PC-9 (cell line): ENCODE results near the gene GBP2. TPM values are rescaled to one million over a fixed set of nuclear protein-coding genes. Genes with fewer than 3 reads are reported as not detected.

ENCODE experiments used
- BruUV-seq: library from RNA; stranded (reverse); fragments of 400-500 nt; replicated peaks from 2 replicates; lab custom pipeline; 2021; lab: Mats Ljungman, UMichigan
- CTCF ChIA-PET: fragments of 300-600 bp; sonication (Branson Sonifier 250); formaldehyde crosslinking; loops from one replicate; lab custom pipeline; 2022; ENCODE audit warnings: antibody characterized with exemption; lab: Charles Lee
- POLR2A ChIA-PET: fragments of 300-600 bp; sonication (Branson Sonifier 250); formaldehyde crosslinking; loops from one replicate; lab custom pipeline; 2022; ENCODE audit warnings: antibody characterized with exemption; ENCODE audit not compliant: unreplicated experiment; lab: Charles Lee
- DNase-seq, 2 experiments: peaks; one replicate each; pipeline versions ENCODE4 v3.0.0 to v3.0.0-alpha.2; 2015 to 2022; ENCODE audit warnings: mixed read lengths in 1 of 2
- H2AFZ ChIP-seq: fragments of 200-600 bp; sonication (generic); 2 replicates; pipeline ENCODE4 v1.8.1; 2017; ENCODE audit warnings: antibody characterized with exemption
- H3F3A ChIP-seq: fragments of 200-600 bp; sonication (generic); 2 replicates; pipeline ENCODE4 v1.8.1; 2017; ENCODE audit warnings: antibody characterized with exemption, mild to moderate bottlenecking, low read depth; ENCODE audit not compliant: insufficient read depth
- H3K27ac ChIP-seq: fragments of 200-600 bp; sonication (generic); 2 replicates; pipeline ENCODE4 v1.6.1; 2016; ENCODE audit warnings: mixed run types
- H3K27me3 ChIP-seq: fragments of 200-600 bp; sonication (generic); 2 replicates; pipeline ENCODE4 v1.6.1; 2016; ENCODE audit warnings: low read depth, mixed run types; ENCODE audit not compliant: insufficient read depth
- H3K36me3 ChIP-seq: fragments of 200-600 bp; sonication (generic); 2 replicates; pipeline ENCODE4 v1.6.1; 2016; ENCODE audit warnings: low read depth, mixed run types
- H3K4me1 ChIP-seq: fragments of 200-600 bp; sonication (generic); replicated peaks from 2 replicates; pipeline ENCODE4 v1.6.1; 2016; ENCODE audit warnings: mixed run types; ENCODE audit not compliant: insufficient read depth
- H3K4me2 ChIP-seq: fragments of 200-600 bp; sonication (generic); 2 replicates; pipeline ENCODE4 v1.6.1; 2017; ENCODE audit warnings: mixed run types
- H3K4me3 ChIP-seq: fragments of 200-600 bp; sonication (generic); 2 replicates; pipeline ENCODE4 v1.6.1; 2016; ENCODE audit warnings: mixed run types
- H3K79me2 ChIP-seq: fragments of 200-600 bp; sonication (generic); 2 replicates; pipeline ENCODE4 v1.6.1; 2017; ENCODE audit warnings: low read depth, mixed run types
- H3K9me2 ChIP-seq: fragments of 200-600 bp; sonication (generic); 2 replicates; pipeline ENCODE4 v1.8.1; 2017; ENCODE audit warnings: mild to moderate bottlenecking; ENCODE audit not compliant: insufficient read depth
- H3K9me3 ChIP-seq: fragments of 200-600 bp; sonication (generic); 2 replicates; pipeline ENCODE4 v1.8.1; 2016; ENCODE audit warnings: low read depth; ENCODE audit not compliant: insufficient read depth
- H4K20me1 ChIP-seq: fragments of 200-600 bp; sonication (generic); 2 replicates; pipeline ENCODE4 v1.8.1; 2017; ENCODE audit not compliant: insufficient read depth
- EZH2 ChIP-seq: fragments of 200-600 bp; sonication (generic); IDR thresholded peaks from 2 replicates; pipeline ENCODE4 v1.8.0; 2017; ENCODE audit warnings: antibody characterized with exemption, low read depth
- intact Hi-C: fragments of 100-400 bp; cut with micrococcal nuclease; formaldehyde crosslinking; loops from one replicate; pipeline ENCODE4 v1.10.0; 2022; ENCODE audit not compliant: unreplicated experiment
- total RNA-seq: library from RNA; stranded (reverse); gene quantifications from 2 replicates; pipeline ENCODE4 v1.2.3, GENCODE V29; 2021
- TF ChIP-seq, protein P1 (sequence below): fragments of 200-600 bp; sonication (generic); conservative IDR thresholded peaks from 2 replicates; pipeline ENCODE4 v1.6.1; 2017; ENCODE audit warnings: mixed run types, antibody characterized with exemption, mild to moderate bottlenecking, moderate library complexity

Gene GBP2
- total RNA-seq, 1 experiment from 2014 or later, result 7.0 TPM

DNA sequence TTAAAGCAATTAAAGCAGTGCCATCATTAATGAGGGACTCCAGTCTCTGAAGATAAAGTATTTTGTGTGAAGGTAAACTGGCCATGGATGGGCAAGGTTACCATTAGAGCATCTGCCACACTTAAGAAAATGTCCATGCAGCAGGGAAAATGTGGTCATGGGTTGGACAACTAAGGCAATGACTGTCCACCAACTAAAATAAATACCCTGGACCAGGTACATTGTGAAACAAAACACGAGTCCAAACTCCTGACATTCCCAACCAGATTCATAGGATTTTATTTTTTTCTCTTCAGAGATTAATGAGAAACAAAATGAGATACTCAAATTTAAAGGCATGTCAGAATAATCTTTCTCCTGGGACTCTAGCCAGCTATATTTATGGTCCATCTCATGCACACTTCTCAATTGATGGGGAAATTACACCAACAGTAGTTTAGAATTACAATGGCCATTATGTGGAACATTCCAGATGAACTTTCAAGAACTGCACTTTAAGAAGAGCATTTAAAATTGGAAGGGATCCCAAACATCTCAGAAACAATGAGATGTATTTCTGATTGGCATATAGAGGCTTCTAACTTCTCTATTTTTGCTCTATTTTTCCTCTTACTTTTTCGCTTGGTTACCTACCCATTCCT lies 41.8 kb upstream of the GBP2 start:
- no peaks in the 10 kb centered on the region for H4K20me1 ChIP-seq
- POLR2A ChIA-PET, result no interaction called here
- H3K4me1 ChIP-seq, result no peaks in the 10 kb centered on the region
- no peak overlapping the region for H2AFZ ChIP-seq
- no peaks in the 10 kb centered on the region for H3K79me2 ChIP-seq
- BruUV-seq, result no TSS peak
- H3K4me3 ChIP-seq, result no peak overlapping the region
- TF ChIP-seq, protein P1, sequence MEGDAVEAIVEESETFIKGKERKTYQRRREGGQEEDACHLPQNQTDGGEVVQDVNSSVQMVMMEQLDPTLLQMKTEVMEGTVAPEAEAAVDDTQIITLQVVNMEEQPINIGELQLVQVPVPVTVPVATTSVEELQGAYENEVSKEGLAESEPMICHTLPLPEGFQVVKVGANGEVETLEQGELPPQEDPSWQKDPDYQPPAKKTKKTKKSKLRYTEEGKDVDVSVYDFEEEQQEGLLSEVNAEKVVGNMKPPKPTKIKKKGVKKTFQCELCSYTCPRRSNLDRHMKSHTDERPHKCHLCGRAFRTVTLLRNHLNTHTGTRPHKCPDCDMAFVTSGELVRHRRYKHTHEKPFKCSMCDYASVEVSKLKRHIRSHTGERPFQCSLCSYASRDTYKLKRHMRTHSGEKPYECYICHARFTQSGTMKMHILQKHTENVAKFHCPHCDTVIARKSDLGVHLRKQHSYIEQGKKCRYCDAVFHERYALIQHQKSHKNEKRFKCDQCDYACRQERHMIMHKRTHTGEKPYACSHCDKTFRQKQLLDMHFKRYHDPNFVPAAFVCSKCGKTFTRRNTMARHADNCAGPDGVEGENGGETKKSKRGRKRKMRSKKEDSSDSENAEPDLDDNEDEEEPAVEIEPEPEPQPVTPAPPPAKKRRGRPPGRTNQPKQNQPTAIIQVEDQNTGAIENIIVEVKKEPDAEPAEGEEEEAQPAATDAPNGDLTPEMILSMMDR, result no peak
- TF ChIP-seq EZH2, result no peak
- no peaks in the 10 kb centered on the region for H3K9me3 ChIP-seq
- H3K27ac ChIP-seq, result no peak overlapping the region
- no peaks in the 10 kb centered on the region for H3K36me3 ChIP-seq
- H3K4me2 ChIP-seq, result no peak overlapping the region
- 0 out of 2 replicates have a peak, but pooled peaks cover 6% of the 10 kb centered on the region for H3K9me2 ChIP-seq
- H3F3A ChIP-seq, result no peaks in the 10 kb centered on the region
- CTCF ChIA-PET, result no interaction called here
- DNase-seq, result no peak
- intact Hi-C loops, result no loop called here
- H3K27me3 ChIP-seq, result no peaks in the 10 kb centered on the region

DNA sequence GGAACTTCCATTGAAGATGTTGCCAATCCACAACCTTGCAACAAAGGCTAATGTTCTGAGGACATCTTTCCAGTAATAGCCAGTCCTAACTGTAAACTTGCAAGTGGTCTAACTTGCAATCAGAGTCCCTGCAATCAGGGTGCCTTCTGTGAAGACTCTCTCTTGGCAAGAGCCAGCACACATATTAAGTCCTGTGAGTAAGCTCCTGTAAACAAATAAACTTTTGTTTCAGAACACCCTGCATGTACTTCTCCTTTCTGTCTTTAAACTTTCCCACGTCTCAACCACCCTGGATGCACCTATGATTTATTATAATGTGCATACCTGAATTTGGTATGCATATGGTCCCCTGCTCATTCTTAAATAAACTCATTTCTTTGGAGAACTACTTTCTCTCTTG lies 40.8 kb upstream of the GBP2 start:
- H3K4me3 ChIP-seq, result no peak overlapping the region
- H3K27me3 ChIP-seq, result no peaks in the 10 kb centered on the region
- DNase-seq, result no peak
- POLR2A ChIA-PET, result no interaction called here
- intact Hi-C loops, result no loop called here
- H3K4me2 ChIP-seq, result no peak overlapping the region
- no peaks in the 10 kb centered on the region for H3K36me3 ChIP-seq
- no peak overlapping the region for H2AFZ ChIP-seq
- no peaks in the 10 kb centered on the region for H3K9me2 ChIP-seq
- CTCF ChIA-PET, result no interaction called here
- no peaks in the 10 kb centered on the region for H3K79me2 ChIP-seq
- no peak overlapping the region for H3K27ac ChIP-seq
- TF ChIP-seq, protein P1, result no peak
- TF ChIP-seq EZH2, result no peak
- H3K9me3 ChIP-seq, result no peaks in the 10 kb centered on the region
- no peaks in the 10 kb centered on the region for H3K4me1 ChIP-seq
- no peaks in the 10 kb centered on the region for H3F3A ChIP-seq
- no peaks in the 10 kb centered on the region for H4K20me1 ChIP-seq
- BruUV-seq, result no TSS peak

DNA sequence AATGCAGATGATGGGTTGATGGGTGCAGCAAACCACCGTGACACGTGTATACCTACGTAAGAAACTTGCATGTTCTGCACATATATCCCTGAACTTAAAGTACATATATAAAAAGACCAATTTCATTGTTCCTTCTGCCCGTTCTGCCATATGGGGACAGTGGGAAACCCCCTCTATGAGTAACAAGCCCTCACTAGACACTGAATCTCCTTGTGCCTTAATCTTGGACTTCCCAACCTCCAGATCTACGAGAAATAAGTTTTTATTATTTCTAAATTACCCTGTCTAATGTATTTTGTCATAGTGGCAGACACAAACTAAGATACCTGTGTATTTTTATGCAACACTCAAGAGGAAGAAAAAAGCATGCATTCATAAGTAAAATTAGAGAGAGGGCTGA lies 39.9 kb upstream of the GBP2 start:
- Histone ChIP-seq H3K4me2 (no peak overlapping the region), H3K4me3 (no peak overlapping the region), H3K27ac (no peak overlapping the region), H4K20me1 (no peaks in the 10 kb centered on the region), H3K4me1 (no peaks in the 10 kb centered on the region), H3F3A (no peaks in the 10 kb centered on the region), H3K9me3 (no peaks in the 10 kb centered on the region; the same call in 1 of the 2 replicates), H3K36me3 (no peaks in the 10 kb centered on the region), H2AFZ (no peak overlapping the region), H3K9me2 (no peaks in the 10 kb centered on the region), H3K27me3 (no peaks in the 10 kb centered on the region), H3K79me2 (no peaks in the 10 kb centered on the region)
- ChIA-PET POLR2A (no interaction called here), CTCF (no interaction called here)
- TF ChIP-seq EZH2, result no peak
- TF ChIP-seq, protein P1, result no peak
- BruUV-seq, result no TSS peak
- no peak for DNase-seq
- intact Hi-C loops, result no loop called here
